22Rv1 (cell line): ENCODE results near the gene CD300E.

ENCODE experiments used
- CTCF ChIP-seq: fragments of 450-650 bp; IDR thresholded peaks from 2 replicates; pipeline ENCODE4 v1.5.1; 2017; ENCODE audit warnings: mild to moderate bottlenecking
- ZFX ChIP-seq: fragments of 450-650 bp; IDR thresholded peaks from 2 replicates; pipeline ENCODE4 v1.6.1; 2017; ENCODE audit warnings: antibody characterized with exemption, borderline replicate concordance

DNA sequence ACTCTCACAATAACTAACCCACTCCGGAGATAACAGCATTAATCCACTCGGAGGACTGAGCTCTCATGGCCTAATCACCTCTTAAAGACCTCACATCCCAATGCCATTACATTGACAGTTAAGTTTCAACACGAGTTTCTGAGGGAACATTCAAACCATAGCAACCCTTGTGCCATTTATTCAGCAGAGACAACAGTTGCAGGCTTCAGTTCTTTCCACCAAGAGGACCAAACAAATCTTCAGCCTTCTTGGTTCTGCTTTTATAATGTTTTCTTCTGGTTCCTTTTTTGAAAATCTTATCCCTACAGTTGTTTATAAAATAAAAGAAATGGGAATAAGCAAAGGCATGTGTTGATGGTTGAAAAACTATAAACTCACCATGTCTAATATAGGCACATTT, 2.1 kb upstream of the CD300E start:
- TF ChIP-seq CTCF (no peak), ZFX (no peak)
